ENCODE measurements around the gene MOV10L1. TPM values are rescaled to one million over a fixed set of nuclear protein-coding genes. Genes with fewer than 3 reads are reported as not detected.

MOV10L1 gene
- polyA plus RNA-seq, 3 donors, result 0.18 to 0.35 TPM; not detected in 1

GRCh38 chr22:50141462-50141861 is 51.7 kb downstream of the MOV10L1 start:
- TF ChIP-seq CTCF (IDR thresholded peaks at IDR 0.05), result no peak
- Mint-ChIP-seq H3K4me1 (peaks cover 47% of the 10 kb centered on the region), H3K36me3 (no peaks in the 10 kb centered on the region), H3K27ac (no peak overlapping the region), H3K9me3 (peaks cover 0 to 2% (median 0%) of the 10 kb centered on the region in 7 donors), H3K4me3 (no peak overlapping the region), H3K27me3 (ENCODE audit: low read depth in 3 of 3) (peaks cover 0 to 3% (median 1%) of the 10 kb centered on the region in 3 donors)
- Histone ChIP-seq H4K20me1 (ENCODE audit: insufficient read depth, low read length) (no peaks in the 10 kb centered on the region), H3K79me2 (ENCODE audit: insufficient read depth, low read length) (no peaks in the 10 kb centered on the region), H3K4me2 (replicated peaks; ENCODE audit: extremely low read depth, low read length, poor library complexity, severe bottlenecking) (no peak overlapping the region), H3K9ac (ENCODE audit: insufficient read depth, low read length, poor library complexity, severe bottlenecking) (no peak overlapping the region), H3K9me3 (replicated peaks in 1 of 2; ENCODE audit: control insufficient read depth in 1 of 2, insufficient read depth in 1 of 2, low read length in 2 of 2) (no peaks in the 10 kb centered on the region), H3K4me3 (replicated peaks in 1 of 3; ENCODE audit: low read depth in 2 of 3, low read length in 3 of 3) (no peak overlapping the region), H3K27me3 (ENCODE audit: control insufficient read depth in 2 of 2, insufficient read depth in 2 of 2, low read length in 2 of 2) (no peaks in the 10 kb centered on the region), H3K27ac (ENCODE audit: low read depth in 1 of 2, low read length in 2 of 2) (no peak overlapping the region), H2AFZ (ENCODE audit: insufficient read depth, low read depth, low read length, poor library complexity, severe bottlenecking) (no peak overlapping the region), H3K4me1 (ENCODE audit: control insufficient read depth in 1 of 2, insufficient read depth in 2 of 2, low read length in 2 of 2) (peaks cover 29% of the 10 kb centered on the region in 2 donors), H3K36me3 (replicated peaks in 1 of 2; ENCODE audit: control insufficient read depth in 1 of 2, insufficient read depth in 2 of 2, low read length in 2 of 2) (no peaks in the 10 kb centered on the region)
- no peak for DNase-seq
- intact Hi-C loops (cut with micrococcal nuclease), result no loop called here
- 83% methylated on average over 4 of the region's 6 CpGs for WGBS (ENCODE audit: insufficient coverage)

- no peak overlapping the region for H3K9ac ChIP-seq (ENCODE audit: insufficient read depth, low read length, poor library complexity, severe bottlenecking)
- H3K27ac Mint-ChIP-seq, result no peak overlapping the region
- H3K36me3 Mint-ChIP-seq, result no peaks in the 10 kb centered on the region
- H3K79me2 ChIP-seq (ENCODE audit: insufficient read depth, low read length), result no peaks in the 10 kb centered on the region
- H3K27me3 ChIP-seq (ENCODE audit: control insufficient read depth in 2 of 2, insufficient read depth in 2 of 2, low read length in 2 of 2), result no peaks in the 10 kb centered on the region
- peaks cover 51% of the 10 kb centered on the region for H3K4me1 Mint-ChIP-seq
- intact Hi-C loops (cut with micrococcal nuclease), result no loop called here
- no peaks in the 10 kb centered on the region for H3K36me3 ChIP-seq (replicated peaks in 1 of 2; ENCODE audit: control insufficient read depth in 1 of 2, insufficient read depth in 2 of 2, low read length in 2 of 2)
- H3K4me2 ChIP-seq (replicated peaks; ENCODE audit: extremely low read depth, low read length, poor library complexity, severe bottlenecking), result no peak overlapping the region
- H4K20me1 ChIP-seq (ENCODE audit: insufficient read depth, low read length), result no peaks in the 10 kb centered on the region
- peaks cover 0 to 2% (median 0%) of the 10 kb centered on the region in 7 donors for H3K9me3 Mint-ChIP-seq
- WGBS (ENCODE audit: insufficient coverage), result 64% methylated on average over 9 of the region's 11 CpGs
- DNase-seq, result no peak
- peaks cover 33 to 34% of the 10 kb centered on the region in 2 donors for H3K4me1 ChIP-seq (ENCODE audit: control insufficient read depth in 1 of 2, insufficient read depth in 2 of 2, low read length in 2 of 2)
- H3K4me3 ChIP-seq (replicated peaks in 1 of 3; ENCODE audit: low read depth in 2 of 3, low read length in 3 of 3), result no peak overlapping the region
- H3K27me3 Mint-ChIP-seq (ENCODE audit: low read depth in 3 of 3), result peaks cover 0 to 3% (median 1%) of the 10 kb centered on the region in 3 donors
- H2AFZ ChIP-seq (ENCODE audit: insufficient read depth, low read depth, low read length, poor library complexity, severe bottlenecking), result no peak overlapping the region
- TF ChIP-seq CTCF (IDR thresholded peaks at IDR 0.05), result no peak
- no peak overlapping the region for H3K27ac ChIP-seq (ENCODE audit: low read depth in 1 of 2, low read length in 2 of 2)
- H3K9me3 ChIP-seq (replicated peaks in 1 of 2; ENCODE audit: control insufficient read depth in 1 of 2, insufficient read depth in 1 of 2, low read length in 2 of 2), result no peaks in the 10 kb centered on the region
- no peak overlapping the region for H3K4me3 Mint-ChIP-seq
These were observed 52.1 kb downstream of the MOV10L1 start for GRCh38 chr22:50141891-50142363.

All from CD14-positive monocyte (primary cell).